GM21576 (cell line): ENCODE results near the gene CLCN4.

Experiments
- ATAC-seq: cut with Tn5 transposase; IDR thresholded peaks from one replicate; pipeline ENCODE4 v1.9.1; 2021; ENCODE audit warnings: mild to moderate bottlenecking, moderate library complexity; ENCODE audit not compliant: unreplicated experiment

CLCN4 gene

DNA sequence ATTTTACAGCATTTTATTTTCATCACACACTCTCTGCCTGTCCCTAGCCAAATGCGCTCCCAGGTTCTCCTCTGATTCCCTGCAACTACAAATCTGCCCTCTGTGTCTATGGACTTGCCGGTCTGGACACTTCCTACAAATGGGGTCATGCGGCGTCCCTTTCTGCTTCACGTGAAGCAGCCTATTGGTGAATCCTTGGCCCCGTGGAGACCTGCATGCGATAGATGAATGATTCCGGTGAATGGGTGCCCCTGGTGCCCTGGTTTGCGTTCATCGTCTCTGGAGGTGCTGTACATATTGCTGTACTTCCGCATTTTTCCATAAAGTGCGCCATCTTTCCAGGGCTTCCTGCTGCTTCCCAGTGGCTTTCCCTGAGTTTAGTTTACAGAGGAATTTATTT is 27.5 kb upstream of the CLCN4 start:
- no peak for ATAC-seq

- no peak for ATAC-seq
Observed at GRCh38 chrX:10130354-10130753, 26.4 kb upstream of the CLCN4 start.

- no peak for ATAC-seq
Observed at GRCh38 chrX:10133980-10134676, 22.6 kb upstream of the CLCN4 start.

GRCh38 chrX:10134921-10135320 is 21.9 kb upstream of the CLCN4 start:
- ATAC-seq: no peak

- no peak for ATAC-seq
Observed at GRCh38 chrX:10135561-10136399, 21.0 kb upstream of the CLCN4 start.

- ATAC-seq: no peak
Observed at GRCh38 chrX:10138726-10139125, 18.0 kb upstream of the CLCN4 start.

DNA sequence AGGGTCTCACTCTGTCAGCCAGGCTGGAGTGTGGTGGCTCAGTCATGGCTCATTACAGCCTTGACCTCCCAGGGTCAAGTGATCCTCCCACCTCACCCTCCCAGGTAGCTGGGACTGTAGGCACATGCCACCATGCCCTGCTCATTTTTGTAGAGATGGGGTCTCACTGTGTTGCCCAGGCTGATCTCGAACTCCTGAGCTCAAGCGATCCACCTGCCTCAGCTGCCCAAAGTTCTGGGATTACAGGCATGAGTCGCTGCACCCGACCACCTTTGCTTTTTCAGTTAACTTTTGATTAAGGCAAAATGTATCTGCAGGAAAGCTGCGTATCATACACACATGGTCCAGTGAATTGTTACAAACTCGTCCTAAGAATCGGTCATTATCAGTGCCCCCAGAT is 16.5 kb upstream of the CLCN4 start:
- no peak for ATAC-seq

- no peak for ATAC-seq
Observed at GRCh38 chrX:10142041-10142599, 14.7 kb upstream of the CLCN4 start.

DNA sequence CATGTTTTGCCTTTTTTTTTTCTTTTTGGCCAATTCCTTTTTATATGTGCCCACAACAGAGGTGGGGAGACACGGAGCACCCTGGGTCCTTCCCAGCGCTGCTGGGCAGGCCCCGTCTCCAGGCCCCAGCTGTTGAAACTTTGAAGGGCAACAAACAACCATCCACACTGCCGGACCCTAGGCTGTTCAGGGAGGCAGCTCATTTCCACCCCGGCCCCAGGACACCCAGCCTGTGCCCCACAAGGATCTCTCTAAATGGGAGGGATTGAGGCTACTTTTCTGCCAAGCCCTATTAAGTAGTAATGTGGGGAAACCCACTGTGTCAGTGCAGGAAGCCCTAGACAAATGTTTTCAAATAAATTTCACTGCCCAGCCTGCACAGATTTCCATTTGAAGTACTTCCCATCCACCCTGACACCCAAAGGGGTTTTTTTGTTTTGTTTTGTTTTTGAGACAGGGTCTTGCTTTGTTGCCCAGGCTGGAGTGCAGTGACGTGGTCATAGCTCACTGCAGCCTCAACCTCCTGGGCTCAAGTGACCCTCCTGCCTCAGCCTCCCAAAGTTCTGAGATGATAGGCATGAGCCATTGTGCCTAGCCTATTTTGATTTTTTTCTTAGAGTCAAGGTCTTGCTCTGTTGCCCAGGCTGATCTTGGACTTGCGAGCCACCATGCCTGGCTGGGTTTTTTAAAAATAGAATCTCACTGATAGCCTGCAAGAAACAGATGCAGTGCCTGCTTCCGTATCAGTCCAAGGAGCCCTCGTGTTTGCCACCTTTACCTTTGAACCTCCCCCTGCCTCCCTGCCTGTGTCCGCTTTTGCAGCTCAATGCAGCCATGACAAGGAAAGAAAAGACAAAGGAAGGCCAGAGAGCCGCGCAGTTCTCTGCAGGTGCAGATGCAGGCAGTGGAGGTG is 13.4 kb upstream of the CLCN4 start:
- ATAC-seq: no peak

GRCh38 chrX:10146346-10146745 is 10.4 kb upstream of the CLCN4 start:
- ATAC-seq: no peak

- no peak for ATAC-seq
Observed at GRCh38 chrX:10152086-10152485, 4.7 kb upstream of the CLCN4 start.

DNA sequence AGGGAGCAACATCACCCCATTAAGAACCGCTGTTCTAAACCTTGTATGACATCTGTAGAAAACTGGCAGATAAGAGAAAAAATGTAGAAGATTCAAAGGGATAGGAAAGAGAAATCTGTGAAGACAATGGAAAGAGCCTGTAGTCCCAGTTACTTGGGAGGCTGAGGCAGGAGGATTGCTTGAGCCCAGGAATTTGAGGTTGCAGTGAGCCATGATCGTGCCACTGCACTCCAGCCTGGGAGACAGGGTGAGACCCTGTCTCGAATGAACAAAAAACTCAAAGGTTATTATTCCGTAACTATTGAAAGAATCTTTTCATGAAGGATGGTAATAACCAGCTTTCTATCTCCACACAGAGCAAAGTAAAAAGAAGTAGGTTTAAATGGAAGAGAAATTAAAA is 1.6 kb upstream of the CLCN4 start:
- ATAC-seq: no peak

- ATAC-seq: no peak
Observed at GRCh38 chrX:10157032-10157341, 212 bp downstream of the CLCN4 start.

DNA sequence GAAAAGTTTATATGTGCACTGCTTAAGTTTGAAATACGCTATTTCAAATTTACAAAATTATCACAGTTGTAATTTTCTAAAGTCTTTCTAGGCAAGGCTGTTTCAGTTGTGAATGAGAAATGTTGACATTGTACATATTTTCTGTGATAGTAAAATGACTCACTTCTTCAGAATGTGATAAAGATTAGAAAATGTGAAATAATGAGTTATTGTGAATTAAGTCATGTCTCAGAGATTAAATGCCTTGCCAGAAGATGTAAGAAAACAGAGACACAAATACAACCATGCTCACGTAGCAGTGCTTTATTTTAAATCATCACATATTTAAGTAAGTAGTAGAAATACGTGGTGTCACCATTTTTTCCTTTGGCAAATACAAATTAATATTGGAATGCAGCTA is 768 bp downstream of the CLCN4 start:
- no peak for ATAC-seq

GRCh38 chrX:10158279-10159144 is 1.7 kb downstream of the CLCN4 start:
- no peak for ATAC-seq

DNA sequence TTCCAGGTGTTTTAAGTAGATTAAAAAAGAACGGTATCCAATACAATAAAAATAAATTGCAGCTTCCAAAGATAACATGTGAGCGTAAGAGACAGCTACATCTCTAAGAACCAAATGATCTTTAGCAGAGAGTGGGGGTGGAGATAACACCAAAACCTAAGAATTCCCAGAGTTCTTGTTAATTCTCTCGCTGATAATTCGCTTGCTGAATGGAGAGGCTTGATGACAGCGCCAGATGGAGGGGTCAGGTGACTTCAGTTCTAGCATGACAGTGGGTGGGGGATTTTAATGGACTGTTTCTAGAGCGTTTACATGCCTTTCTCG is 2.3 kb downstream of the CLCN4 start:
- ATAC-seq: no peak

DNA sequence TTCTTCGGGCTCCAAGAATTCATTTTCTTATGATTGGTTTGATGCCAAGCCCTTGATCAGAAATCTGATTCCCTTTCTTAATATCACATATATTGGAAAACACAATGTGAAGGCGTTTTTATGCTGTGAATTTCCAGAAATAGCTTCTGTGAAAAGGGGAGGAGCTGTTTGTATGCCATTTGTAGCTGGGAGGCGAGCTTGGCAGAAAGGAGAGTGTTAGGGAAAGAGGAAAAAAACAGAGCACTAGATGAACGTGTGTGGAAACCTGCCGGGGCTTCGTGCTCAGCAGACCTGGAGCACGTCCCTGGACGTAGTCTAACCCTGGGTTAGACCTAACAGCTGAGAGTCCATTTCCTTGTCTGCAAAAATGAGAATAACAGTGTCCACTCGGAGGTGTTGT is 3.4 kb downstream of the CLCN4 start:
- no peak for ATAC-seq

DNA sequence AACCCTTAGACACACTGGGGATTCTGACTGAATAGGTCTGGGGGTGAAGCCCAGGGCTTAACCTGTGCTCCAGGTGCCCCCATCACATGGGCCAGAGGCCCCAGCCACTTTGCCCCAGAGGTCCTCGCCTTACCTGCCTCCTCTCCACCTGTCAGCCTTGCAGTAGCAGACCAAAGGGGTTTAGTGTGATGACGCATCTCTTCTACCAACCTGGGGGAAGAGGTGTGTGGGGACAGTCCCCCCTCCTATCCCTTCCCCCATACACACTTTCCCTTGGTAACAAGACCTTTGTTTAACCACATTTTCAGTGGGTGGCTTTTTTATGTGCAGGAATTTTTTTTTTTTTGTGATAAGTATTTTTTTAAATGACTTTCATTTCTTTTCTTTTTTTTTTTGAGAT is 6.3 kb downstream of the CLCN4 start:
- ATAC-seq: no peak

GRCh38 chrX:10164879-10165278 is 8.1 kb downstream of the CLCN4 start:
- ATAC-seq: no peak

DNA sequence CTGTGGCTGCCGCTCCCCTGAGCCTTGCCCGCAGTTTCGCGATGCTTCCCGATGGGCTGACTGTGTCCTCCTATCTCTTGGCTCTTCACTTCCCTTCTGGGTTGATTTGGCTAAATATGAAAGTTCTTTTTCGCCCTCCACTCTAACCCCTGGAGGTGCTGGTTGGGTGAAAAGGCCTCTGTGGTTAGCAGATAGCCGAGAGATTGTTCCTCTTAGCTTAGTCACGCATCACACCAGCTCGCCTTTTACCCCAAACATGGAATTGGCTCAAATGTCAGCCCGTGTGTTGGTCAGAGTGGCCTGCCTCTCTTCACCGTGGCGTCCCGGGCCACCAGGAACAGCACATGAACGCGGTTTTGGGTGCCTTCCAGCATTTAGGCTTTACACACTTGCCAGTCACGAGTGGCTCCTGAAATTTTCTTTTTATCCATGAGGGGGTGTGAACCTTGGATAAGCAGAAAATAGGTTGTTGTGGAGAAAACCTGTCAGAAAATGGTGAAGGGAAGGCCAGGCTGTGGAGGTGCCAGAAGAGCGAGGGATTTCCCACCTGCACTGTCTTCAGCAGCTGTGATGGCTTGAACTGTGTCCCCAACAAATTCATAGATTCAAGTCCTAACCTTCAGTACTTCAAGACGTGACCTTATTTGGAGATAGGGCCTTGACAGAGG is 8.9 kb downstream of the CLCN4 start:
- no peak for ATAC-seq
